Panc1 (cell line): ENCODE data around the gene GID8.

Experiments
- CTCF ChIP-seq: fragments of 450-650 bp; IDR thresholded peaks from 2 replicates; pipeline ENCODE4 v1.5.1; 2017; ENCODE audit warnings: mild to moderate bottlenecking
- POLR2AphosphoS5 ChIP-seq: IDR thresholded peaks from 2 replicates; pipeline ENCODE4 v1.6.1; 2012; ENCODE audit warnings: mild to moderate bottlenecking, low read depth, low read length, moderate library complexity
- REST ChIP-seq, 2 experiments: IDR thresholded peaks; 2 replicates each; pipeline ENCODE4 v1.6.1; 2011 to 2012; ENCODE audit warnings: low read depth in 2 of 2, control low read depth in 1 of 2, low read length in 1 of 2, mild to moderate bottlenecking in 1 of 2, moderate library complexity in 1 of 2; ENCODE audit not compliant: insufficient read depth in 1 of 2

- TF ChIP-seq CTCF (no peak), POLR2AphosphoS5 (no peak), REST (IDR thresholded peaks at IDR 0.05; ENCODE audit: insufficient read depth in 1 of 2, low read depth in 2 of 2, low read length in 1 of 2) (no peak)
These were observed 53.4 kb downstream of the GID8 start for GRCh38 chr20:62991196-62991807.
